GM19025 (cell line): ENCODE measurements around the gene ACAA1.

Experiments
- ATAC-seq: cut with Tn5 transposase; IDR thresholded peaks from one replicate; pipeline ENCODE4 v1.9.1; 2021; ENCODE audit warnings: mild to moderate bottlenecking, low read depth, moderate library complexity; ENCODE audit not compliant: unreplicated experiment

ACAA1 gene

DNA sequence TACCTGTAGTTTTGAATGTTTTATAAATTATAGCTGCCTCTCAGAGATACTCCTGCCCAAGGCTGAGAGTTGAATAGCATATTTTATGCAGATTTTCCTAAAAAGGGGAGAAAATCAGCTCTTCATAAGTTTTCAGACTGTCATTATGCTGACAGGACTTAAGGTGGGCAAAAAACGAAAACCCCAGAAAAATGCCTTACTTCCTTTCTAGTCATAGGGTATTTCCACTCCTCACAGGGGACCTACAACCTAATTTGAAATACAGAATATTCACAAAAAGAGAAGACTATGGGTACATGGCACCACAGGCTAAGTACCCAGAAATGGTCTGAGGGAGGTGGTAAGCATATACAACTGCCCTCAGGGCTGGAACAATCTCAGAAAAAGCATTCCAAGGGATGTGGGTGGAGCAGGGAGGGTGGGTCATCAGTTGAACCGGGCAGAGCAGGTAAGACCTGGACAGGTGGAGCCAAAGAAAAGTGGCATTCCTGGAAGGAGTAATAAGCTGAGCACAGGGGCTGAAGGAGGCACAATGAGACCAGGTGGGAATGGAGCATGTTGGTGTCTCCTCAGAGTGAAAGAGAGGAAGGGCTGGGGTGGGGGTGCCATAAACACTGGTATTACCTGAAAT lies 17.8 kb upstream of the ACAA1 start:
- ATAC-seq, result no peak

DNA sequence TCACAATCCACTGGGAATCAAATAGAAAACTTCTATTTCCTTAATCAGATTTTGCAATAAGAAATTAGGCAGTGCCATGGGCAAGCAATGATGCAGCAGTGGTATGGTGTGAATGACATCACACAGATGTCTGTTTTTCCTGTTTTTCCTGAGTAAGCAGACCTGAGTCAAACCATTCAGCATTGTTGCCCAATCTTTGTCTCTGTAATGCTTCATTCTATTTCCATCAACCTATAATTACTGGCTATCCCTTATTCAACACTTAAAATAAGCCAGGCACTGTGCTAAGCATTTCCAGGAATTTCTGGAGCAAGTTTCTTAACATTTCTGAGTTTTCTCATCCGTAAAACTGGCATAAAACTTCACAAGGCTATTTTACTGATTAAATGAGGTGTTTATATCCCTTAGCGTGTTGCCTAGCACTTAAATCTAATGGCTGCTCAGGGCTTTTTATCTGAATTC lies 17.1 kb upstream of the ACAA1 start:
- ATAC-seq, result no peak

DNA sequence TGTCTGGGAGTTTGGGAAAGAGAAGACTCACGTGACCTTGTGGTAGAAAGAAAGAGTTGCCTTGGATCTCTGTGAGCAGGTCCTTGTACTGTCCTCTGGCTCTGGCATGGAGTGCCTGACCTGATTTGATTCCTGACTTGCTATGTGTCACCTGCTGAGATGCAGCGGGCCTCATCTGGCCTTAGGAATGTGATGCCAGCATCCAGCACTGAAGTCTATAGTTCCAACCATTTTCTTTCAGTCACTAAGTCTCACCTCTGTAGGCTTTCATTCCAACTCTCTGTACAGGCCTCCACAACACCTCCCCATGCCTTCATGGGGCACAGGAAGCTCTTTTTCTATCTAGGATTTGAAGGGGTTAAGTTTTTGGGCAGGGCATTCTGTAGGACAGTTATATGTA lies 16.3 kb upstream of the ACAA1 start:
- ATAC-seq, result no peak

DNA sequence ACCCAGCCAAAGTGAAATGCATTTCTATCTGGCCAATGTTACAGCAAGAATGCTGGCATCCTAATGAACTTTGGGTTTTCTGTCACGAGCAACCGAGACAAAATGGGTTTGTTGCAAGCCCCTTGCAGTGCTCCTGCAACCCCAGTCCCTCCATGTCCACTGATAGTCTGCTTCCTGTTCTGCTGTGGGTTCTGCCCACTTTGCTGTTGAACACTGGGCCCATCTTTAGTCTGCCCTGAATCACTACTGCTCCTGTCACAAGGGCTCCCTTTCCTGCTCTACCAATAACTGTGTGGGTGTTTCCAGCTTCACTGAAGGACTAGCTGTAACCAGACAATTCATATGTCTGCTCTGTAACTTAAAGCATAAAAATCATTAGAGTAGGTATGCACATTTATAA lies 15.7 kb upstream of the ACAA1 start:
- no peak for ATAC-seq

- ATAC-seq, result no peak
These were observed 14.8 kb upstream of the ACAA1 start for GRCh38 chr3:38151667-38152265.

DNA sequence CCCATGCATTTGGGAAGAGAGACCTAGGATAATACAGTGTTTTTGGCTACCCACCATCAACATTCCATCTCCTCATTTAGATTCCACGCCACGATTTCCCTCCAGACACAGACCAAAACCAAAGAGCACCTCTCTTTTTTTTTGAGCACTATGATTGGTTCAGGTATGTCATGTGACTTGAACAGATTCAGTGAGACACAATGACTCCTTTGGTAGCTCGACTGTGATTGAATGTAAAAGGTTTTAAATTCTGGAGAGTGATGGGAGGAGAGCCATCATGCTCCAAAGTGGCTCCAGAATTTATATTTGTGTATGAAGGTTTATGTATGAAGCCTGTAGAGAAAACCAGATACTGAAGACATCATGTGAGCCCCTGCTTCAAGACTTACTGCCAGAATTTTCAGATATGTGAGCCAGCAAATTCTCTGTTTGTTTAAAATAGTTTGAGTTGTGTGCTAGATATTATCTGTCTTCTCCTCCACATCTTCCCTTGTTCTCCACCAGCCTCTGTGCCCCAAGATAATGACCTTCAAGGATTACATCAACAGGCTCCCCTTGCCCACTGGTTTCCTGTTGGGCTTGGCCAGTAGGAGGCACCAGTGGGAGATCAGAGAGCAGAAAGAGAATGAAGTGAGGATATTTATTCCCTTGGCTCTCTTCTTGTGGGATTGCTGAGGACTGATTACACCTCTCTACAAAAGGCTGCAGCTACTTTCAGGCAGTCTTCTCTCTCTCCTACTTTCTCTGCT lies 14.0 kb upstream of the ACAA1 start:
- ATAC-seq, result no peak

GRCh38 chr3:38149708-38150107 lies 12.8 kb upstream of the ACAA1 start:
- no peak for ATAC-seq

GRCh38 chr3:38148311-38148882 lies 11.5 kb upstream of the ACAA1 start:
- ATAC-seq, result no peak

DNA sequence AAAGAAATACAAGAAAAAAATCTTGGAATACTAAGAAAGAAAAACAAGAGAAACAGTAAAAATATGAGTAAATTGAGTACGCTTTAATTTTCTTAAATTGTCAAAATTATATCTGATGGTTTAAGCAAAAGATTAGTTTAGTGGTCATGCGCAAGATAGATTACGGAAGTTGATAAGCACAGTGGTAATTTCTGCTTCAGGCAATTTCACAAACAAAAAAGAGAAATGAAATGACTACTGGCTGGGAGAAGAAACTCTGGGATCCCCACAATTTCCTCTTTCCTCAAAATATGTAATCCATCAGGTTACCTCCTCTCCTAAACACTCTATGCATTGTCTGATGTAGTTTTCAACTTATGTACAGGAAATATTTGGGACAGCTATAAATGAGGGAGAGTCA lies 10.5 kb upstream of the ACAA1 start:
- ATAC-seq, result no peak

- ATAC-seq, result no peak
These were observed 9.6 kb upstream of the ACAA1 start for GRCh38 chr3:38146504-38146903.

GRCh38 chr3:38143511-38143910 lies 6.6 kb upstream of the ACAA1 start:
- ATAC-seq, result no peak

DNA sequence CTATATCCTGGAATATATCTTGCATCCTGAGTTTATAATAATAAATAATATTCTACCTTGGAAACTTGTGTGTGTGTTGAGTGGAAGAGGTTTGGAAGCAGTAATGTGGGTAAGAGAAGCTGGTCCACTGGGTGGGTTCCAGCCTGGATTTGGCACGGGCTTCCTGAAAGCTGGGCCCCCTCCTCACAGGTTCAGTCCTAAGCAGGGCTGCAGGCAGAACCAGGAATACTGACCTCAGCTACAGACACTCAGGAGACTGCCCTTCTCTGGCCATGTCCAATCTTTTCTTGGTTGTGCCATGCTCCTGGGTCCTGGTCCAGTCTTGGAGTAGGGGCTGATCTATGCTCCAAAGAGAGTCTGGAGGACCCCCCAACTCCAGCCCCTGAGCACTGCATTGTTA lies 6.0 kb upstream of the ACAA1 start:
- ATAC-seq, result no peak

DNA sequence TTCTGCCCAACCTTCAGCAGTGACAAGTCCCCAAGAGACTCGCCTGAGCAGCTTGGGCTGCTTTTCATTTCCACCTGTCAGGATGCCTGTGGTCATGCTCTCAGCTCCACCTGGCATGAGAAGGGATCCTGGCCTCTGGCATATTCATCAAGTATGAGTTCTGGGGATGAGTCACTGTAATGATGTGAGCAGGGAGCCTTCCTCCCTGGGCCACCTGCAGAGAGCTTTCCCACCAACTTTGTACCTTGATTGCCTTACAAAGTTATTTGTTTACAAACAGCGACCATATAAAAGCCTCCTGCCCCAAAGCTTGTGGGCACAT lies 5.0 kb upstream of the ACAA1 start:
- ATAC-seq, result no peak

- no peak for ATAC-seq
These were observed 4.4 kb upstream of the ACAA1 start for GRCh38 chr3:38141173-38141951.

DNA sequence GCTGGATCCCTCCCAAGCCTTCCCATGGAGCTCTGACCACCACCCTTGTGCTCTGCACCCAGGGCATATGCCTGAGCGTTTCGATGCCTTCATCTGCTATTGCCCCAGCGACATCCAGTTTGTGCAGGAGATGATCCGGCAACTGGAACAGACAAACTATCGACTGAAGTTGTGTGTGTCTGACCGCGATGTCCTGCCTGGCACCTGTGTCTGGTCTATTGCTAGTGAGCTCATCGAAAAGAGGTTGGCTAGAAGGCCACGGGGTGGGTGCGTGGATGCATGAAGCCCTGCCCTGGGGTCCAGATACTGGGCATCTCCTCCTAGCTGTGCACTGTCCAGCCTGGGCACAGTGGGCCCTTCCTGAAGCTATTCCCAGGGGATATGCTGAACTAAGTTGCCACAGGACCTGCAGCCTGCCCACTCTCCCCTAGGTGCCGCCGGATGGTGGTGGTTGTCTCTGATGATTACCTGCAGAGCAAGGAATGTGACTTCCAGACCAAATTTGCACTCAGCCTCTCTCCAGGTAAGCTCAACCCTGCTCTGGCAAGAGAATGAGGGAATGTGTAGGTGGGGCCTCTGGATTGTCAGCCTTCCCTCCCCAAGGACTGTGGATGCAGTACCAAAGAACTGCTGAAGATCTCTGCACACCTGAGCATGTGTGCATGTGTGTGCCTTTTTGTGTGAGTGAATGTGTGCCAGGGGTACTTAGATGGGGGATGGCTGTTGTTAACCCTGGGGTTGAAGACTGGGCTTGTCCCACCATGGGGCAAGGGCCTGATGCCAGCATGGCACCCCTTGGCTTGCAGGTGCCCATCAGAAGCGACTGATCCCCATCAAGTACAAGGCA lies 3.6 kb upstream of the ACAA1 start:
- no peak for ATAC-seq

GRCh38 chr3:38139652-38140051 lies 2.7 kb upstream of the ACAA1 start:
- ATAC-seq, result no peak

DNA sequence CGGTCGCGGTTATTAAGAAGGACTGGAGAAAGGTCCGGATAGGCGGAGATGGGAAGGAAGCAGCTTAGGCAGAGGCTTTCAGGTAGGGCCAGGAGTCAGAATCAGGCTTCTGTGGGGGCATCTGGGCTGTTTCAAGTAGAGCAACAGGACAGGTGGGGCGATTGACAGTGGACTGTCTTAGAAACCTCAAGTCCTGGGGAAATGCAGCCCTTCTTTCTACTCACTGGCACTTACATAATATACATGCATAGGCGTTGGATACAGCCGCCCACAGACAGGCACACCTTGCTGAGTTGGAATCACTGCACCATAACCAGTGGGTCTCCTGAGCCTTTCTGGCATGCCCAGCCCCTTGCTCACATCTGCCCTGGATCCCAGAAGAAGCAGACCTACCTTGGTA lies 2.3 kb upstream of the ACAA1 start:
- ATAC-seq, result no peak

GRCh38 chr3:38138349-38139190 lies 1.6 kb upstream of the ACAA1 start, which contains the start of gene MYD88:
Gene MYD88 (plus strand): TSS chr3:38138661. CDS start chr3:38138701, 40 bp downstream.
- peak; percentile 32 for ATAC-seq
